ENCODE measurements around the gene RAD51AP1.
A peak's percentile ranks its signal among the peaks of the same experiment; 100 is the strongest.

Gene RAD51AP1

DNA sequence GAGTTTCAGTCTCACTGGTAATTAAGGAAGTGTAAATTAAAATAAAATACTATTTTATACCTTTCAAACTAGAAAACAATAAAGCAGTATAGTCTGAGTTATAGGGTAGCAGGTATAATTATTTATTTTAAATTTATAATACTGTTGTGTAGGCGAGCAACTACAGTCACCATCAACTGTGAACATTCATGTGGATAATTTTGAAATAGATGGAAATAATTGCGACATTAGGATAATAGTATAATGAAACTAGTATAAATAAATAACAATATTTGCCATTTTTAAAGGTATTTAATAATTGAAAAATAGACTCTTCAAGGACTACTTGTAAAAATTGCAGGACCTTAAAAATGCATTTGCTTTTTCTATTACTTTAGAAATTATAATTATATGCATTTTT, 19.5 kb downstream of the RAD51AP1 start:
- peaks cover 0 to 7% (median 0%) of the 10 kb centered on the region in 11 experiments; a peak in 1 of 22 replicates for H4K20me1 ChIP-seq
- H3K4me3 ChIP-seq, result no peak overlapping the region
- H3K27me3 ChIP-seq, result peaks cover 0 to 16% (median 0%) of the 10 kb centered on the region in 11 experiments; a peak in 5 of 22 replicates
- no peak for TF ChIP-seq Cebpa-rat (IDR thresholded peaks at IDR 0.05)
- H3K4me2 ChIP-seq, result no peak overlapping the region
- peaks cover 0 to 19% (median 5%) of the 10 kb centered on the region in 10 experiments; a peak in 12 of 20 replicates for H3K4me1 ChIP-seq
- H3K27ac ChIP-seq, result no peak overlapping the region
- no peak overlapping the region for H3K9ac ChIP-seq
- peaks cover 0 to 89% (median 77%) of the 10 kb centered on the region in 11 experiments; a peak in 18 of 22 replicates for H3K36me3 ChIP-seq
- no peaks in the 10 kb centered on the region for H3K9me3 ChIP-seq (replicated peaks in 1 of 11)

DNA sequence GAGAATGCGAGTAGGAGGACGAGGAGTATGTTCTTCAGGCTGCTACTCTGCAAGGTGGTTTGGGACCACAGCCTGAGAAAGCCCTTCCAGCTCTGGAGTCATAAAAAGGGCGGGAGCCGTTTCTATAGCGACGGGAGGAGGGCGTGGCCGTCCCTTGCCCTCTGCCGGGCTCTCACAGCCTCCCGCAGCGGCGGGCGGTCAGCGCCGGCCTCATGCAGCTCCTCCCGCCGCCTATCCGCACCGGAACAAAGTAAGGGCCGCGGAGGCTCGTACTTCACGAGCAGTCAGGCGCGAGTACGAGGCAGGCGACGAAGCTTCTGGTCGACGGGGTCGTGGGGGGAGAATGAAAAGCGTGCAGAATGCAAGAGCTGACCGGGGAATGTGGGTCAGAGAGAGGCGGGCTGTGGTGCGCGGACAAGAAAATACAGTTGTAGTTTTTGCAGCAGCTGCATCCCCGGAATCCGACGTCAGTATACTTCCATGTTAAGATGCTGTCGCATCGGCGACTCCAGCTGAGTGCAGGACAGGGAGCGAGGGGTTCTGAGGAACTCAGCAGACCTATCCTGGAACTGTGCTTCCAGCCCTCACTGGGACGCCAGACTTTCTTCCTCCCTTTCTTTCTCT, 23.5 kb downstream of the RAD51AP1 start, which contains the start of gene DYRK4:
DYRK4 (plus strand) TSS at position 175 of the 624 bp plus-strand sequence; CDS start at position 213, 38 bp downstream.
- peaks cover 0 to 5% (median 0%) of the 10 kb centered on the region in 11 experiments; a peak in 3 of 22 replicates for H4K20me1 ChIP-seq
- H3K4me3 ChIP-seq, result no peak within 1 kb of the TSS
- H3K27me3 ChIP-seq, result peaks cover 0 to 22% (median 0%) of the 10 kb centered on the region in 11 experiments; a peak in 5 of 22 replicates
- peaks cover 0 to 49% (median 38%) of the 10 kb centered on the region in 11 experiments; a peak in 18 of 22 replicates for H3K36me3 ChIP-seq
- H3K4me2 ChIP-seq, result peak within 1 kb of the TSS in 8 of 11 experiments; percentile 5 to 43 (median 10); a peak in 11 of 22 replicates
- no peak for TF ChIP-seq Cebpa-rat (IDR thresholded peaks at IDR 0.05)
- H3K9ac ChIP-seq, result no peak within 1 kb of the TSS
- peaks cover 31 to 48% (median 35%) of the 10 kb centered on the region in 10 experiments for H3K4me1 ChIP-seq
- H3K27ac ChIP-seq, result no peak within 1 kb of the TSS
- H3K9me3 ChIP-seq (replicated peaks in 1 of 11), result no peaks in the 10 kb centered on the region

DNA sequence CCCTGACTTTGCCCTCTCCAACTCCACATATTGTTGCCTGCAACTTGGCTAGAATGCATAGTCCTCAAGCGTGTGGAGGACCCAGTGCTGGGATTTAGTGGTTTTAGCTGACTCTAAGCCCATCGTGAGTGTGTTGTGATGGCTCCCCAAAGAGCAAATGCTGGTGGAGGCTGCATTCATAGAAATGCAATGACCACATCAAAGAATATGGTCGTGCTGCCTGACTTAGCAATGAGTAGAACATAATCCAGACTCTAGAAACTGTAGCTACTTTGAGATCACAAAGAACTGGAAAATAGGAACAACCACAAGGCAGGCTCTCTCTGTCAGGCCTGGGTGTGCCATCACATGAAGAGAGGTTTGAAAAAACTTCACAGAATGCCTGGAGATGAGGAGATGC, 24.6 kb downstream of the RAD51AP1 start:
- H3K9me3 ChIP-seq (replicated peaks in 1 of 11), result no peaks in the 10 kb centered on the region
- peak overlapping the region in 8 of 11 experiments; percentile 5 to 98 (median 16); a peak in 13 of 22 replicates for H3K4me2 ChIP-seq
- no peak overlapping the region for H3K9ac ChIP-seq
- peaks cover 39 to 57% (median 46%) of the 10 kb centered on the region in 10 experiments for H3K4me1 ChIP-seq
- no peak for TF ChIP-seq Cebpa-rat (IDR thresholded peaks at IDR 0.05)
- H3K4me3 ChIP-seq, result no peak overlapping the region
- H4K20me1 ChIP-seq, result peaks cover 0 to 12% (median 0%) of the 10 kb centered on the region in 11 experiments; a peak in 4 of 22 replicates
- no peak overlapping the region for H3K27ac ChIP-seq
- peaks cover 0 to 22% (median 0%) of the 10 kb centered on the region in 11 experiments; a peak in 5 of 22 replicates for H3K27me3 ChIP-seq
- H3K36me3 ChIP-seq, result peaks cover 0 to 38% (median 26%) of the 10 kb centered on the region in 11 experiments; a peak in 17 of 22 replicates

DNA sequence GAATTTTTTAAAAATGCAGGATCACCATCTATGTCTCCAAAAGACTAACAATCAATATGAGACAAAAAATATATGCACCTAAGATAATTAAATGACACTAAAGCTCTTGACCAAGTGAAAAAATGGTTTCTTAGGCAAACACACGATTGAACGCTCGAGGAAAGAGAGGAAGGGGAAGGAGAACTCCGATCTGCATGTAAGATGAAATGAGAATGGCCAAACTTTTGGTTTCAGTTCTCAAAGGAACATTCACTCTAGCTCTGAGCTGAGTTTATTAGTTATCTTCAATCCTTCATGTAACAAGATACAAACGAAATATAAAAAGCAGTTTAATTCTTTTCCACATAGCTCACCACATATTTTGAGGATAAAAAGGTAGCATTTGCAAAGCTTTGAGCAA, 26.1 kb downstream of the RAD51AP1 start:
- peaks cover 0 to 22% (median 0%) of the 10 kb centered on the region in 11 experiments; a peak in 5 of 22 replicates for H3K27me3 ChIP-seq
- peaks cover 0 to 26% (median 17%) of the 10 kb centered on the region in 11 experiments; a peak in 15 of 22 replicates for H3K36me3 ChIP-seq
- H4K20me1 ChIP-seq, result peaks cover 0 to 12% (median 0%) of the 10 kb centered on the region in 11 experiments; a peak in 4 of 22 replicates
- H3K27ac ChIP-seq, result peak overlapping the region in 3 of 11 experiments; percentile 4 to 28 (median 7); a peak in 2 of 22 replicates
- H3K4me3 ChIP-seq, result peak overlapping the region in 2 of 10 experiments; percentile 2 to 25; a peak in 1 of 20 replicates
- H3K9ac ChIP-seq, result peak overlapping the region in 1 of 11 experiments; percentile 22; a peak in 1 of 22 replicates
- no peaks in the 10 kb centered on the region for H3K9me3 ChIP-seq (replicated peaks in 1 of 11)
- peaks cover 39 to 71% (median 47%) of the 10 kb centered on the region in 10 experiments for H3K4me1 ChIP-seq
- no peak for TF ChIP-seq Cebpa-rat (IDR thresholded peaks at IDR 0.05)
- H3K4me2 ChIP-seq, result peak overlapping the region; percentile 22 to 98 (median 61); a peak in 21 of 22 replicates

DNA sequence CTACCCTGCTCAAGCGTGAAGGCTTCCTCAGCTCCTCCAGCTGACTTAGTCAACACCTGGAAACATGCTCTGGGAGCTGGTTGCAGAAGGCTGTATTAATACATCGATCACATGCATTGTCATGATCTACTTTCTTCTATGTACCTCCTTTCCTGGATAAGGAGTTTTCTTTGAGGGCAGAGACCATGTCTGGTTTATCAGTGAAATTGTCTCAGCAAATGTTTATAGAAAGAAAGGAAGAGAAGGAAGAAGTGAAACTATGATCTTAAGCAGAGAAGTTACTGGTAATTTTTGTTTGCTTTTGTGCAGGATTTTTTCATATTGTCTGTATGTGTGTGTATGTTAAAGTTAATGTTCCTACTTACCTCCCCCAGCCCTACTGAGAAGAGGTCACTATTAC, 27.8 kb downstream of the RAD51AP1 start:
- no peak for TF ChIP-seq Cebpa-rat (IDR thresholded peaks at IDR 0.05)
- H3K27ac ChIP-seq, result peak overlapping the region in 5 of 11 experiments; percentile 8 to 78 (median 69); a peak in 8 of 22 replicates
- H3K27me3 ChIP-seq, result peaks cover 0 to 28% (median 0%) of the 10 kb centered on the region in 11 experiments; a peak in 5 of 22 replicates
- H3K4me1 ChIP-seq, result peaks cover 39 to 71% (median 47%) of the 10 kb centered on the region in 10 experiments
- peak overlapping the region in 2 of 10 experiments; percentile 27 to 29; a peak in 2 of 20 replicates for H3K4me3 ChIP-seq
- peaks cover 0 to 10% (median 2%) of the 10 kb centered on the region in 11 experiments; a peak in 4 of 22 replicates for H3K36me3 ChIP-seq
- peak overlapping the region in 1 of 11 experiments; percentile 53; a peak in 2 of 22 replicates for H3K9ac ChIP-seq
- no peaks in the 10 kb centered on the region for H3K9me3 ChIP-seq (replicated peaks in 1 of 11)
- H3K4me2 ChIP-seq, result peak overlapping the region; percentile 33 to 98 (median 61); a peak in 21 of 22 replicates
- peaks cover 0 to 12% (median 0%) of the 10 kb centered on the region in 11 experiments; a peak in 4 of 22 replicates for H4K20me1 ChIP-seq

DNA sequence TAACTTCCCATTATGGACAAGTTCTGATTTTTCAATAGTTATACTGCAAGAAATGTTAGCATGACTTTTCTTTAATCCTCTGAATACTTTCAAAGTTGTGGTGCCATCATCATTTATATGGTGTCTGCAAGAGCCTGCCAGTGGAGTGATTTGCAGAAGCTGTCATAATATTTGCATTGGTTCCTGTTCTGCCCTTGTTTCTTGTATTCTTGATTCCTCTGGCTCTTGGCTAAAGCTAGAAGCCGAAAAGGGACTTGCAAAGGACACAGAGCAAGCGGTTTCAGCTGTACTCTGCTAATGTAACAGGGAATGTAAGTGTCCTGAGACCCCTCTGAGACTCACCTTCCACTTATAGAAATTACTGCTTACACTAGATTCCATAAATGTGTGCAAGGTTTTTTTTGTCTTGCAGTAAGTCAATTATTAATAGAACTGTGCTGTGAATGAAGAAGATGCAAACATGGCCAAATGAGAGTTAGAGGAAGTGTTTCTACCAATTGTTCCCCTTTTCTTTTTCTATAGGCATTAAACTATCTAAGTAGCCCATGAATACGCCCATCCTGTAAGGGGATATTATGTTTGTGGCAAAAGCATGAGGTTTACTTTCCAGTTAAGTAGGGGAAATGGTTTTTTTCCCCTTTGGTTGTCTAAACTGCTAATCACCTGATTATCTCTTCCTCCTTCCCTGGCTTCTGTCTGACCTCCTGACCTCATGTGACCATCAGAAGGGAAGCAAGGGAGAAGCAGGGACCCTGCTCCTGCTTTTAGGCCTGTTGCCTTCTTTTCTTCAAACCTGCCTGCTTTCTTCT, 28.6 kb downstream of the RAD51AP1 start:
- peaks cover 0 to 12% (median 0%) of the 10 kb centered on the region in 11 experiments; a peak in 4 of 22 replicates for H4K20me1 ChIP-seq
- peak overlapping the region in 3 of 10 experiments; percentile 1 to 38 (median 29); a peak in 2 of 20 replicates for H3K4me3 ChIP-seq
- H3K4me1 ChIP-seq, result peaks cover 39 to 68% (median 46%) of the 10 kb centered on the region in 10 experiments
- peaks cover 0 to 23% (median 0%) of the 10 kb centered on the region in 11 experiments; a peak in 5 of 22 replicates for H3K27me3 ChIP-seq
- H3K4me2 ChIP-seq, result peak overlapping the region; percentile 31 to 98 (median 61); a peak in 17 of 22 replicates
- peaks cover 0 to 2% (median 0%) of the 10 kb centered on the region in 11 experiments; a peak in 2 of 22 replicates for H3K36me3 ChIP-seq
- TF ChIP-seq Cebpa-rat (IDR thresholded peaks at IDR 0.05), result no peak
- peak overlapping the region in 5 of 11 experiments; percentile 23 to 75 (median 53); a peak in 8 of 22 replicates for H3K9ac ChIP-seq
- H3K9me3 ChIP-seq (replicated peaks in 1 of 11), result no peaks in the 10 kb centered on the region
- H3K27ac ChIP-seq, result peak overlapping the region in 7 of 11 experiments; percentile 14 to 85 (median 69); a peak in 12 of 22 replicates

DNA sequence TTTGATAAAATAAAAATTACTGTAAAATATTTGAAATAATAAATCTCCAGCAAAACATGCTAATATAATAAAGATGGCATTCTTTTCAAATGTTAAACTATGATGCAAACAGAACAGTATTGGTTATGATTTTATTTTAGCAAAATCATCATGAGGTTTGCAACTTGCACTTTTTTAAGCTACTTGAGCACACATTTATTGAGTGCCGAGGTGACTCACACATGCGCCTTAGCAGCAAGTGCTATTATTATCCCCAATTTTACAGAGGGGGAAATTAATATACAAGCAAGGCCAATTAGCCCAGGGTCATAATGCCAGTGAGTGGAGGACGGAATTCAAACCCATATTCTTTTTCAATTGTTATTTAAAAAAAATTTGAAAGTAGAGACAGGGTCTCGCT, 30.6 kb downstream of the RAD51AP1 start:
- Histone ChIP-seq H3K4me3 (no peak overlapping the region), H4K20me1 (peaks cover 0 to 12% (median 0%) of the 10 kb centered on the region in 11 experiments; a peak in 4 of 22 replicates), H3K27me3 (peaks cover 0 to 10% (median 0%) of the 10 kb centered on the region in 11 experiments; a peak in 2 of 22 replicates), H3K4me1 (peaks cover 25 to 53% (median 39%) of the 10 kb centered on the region in 10 experiments), H3K9ac (no peak overlapping the region), H3K9me3 (replicated peaks in 1 of 11) (no peaks in the 10 kb centered on the region), H3K4me2 (peak overlapping the region in 3 of 11 experiments; percentile 4 to 98 (median 34); a peak in 5 of 22 replicates), H3K36me3 (no peaks in the 10 kb centered on the region; a peak in 1 of 22 replicates), H3K27ac (no peak overlapping the region)
- no peak for TF ChIP-seq Cebpa-rat (IDR thresholded peaks at IDR 0.05)

DNA sequence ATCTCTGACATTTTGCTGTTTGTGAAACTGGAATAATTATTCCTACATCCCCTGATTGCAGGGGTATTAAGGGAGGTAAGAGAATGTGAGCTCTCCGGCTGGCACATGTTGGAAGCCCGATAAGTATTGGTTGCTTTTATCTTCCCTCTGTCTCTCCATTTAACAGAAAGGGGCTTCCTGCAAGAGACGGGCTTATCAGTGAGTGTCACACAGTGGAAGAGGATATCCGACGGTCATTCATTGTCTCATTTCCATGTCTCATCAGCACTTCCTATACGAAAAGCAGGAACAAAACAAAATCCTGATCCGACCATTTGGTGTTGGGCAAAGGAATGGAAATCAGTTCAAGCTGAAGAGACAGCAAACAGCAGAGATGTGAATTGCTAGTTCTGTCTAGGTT, 34.0 kb downstream of the RAD51AP1 start:
- no peak overlapping the region for H3K9ac ChIP-seq
- H3K27me3 ChIP-seq, result peaks cover 0 to 20% (median 0%) of the 10 kb centered on the region in 11 experiments; a peak in 4 of 22 replicates
- H4K20me1 ChIP-seq, result peaks cover 0 to 7% (median 0%) of the 10 kb centered on the region in 11 experiments; a peak in 2 of 22 replicates
- no peak overlapping the region for H3K4me3 ChIP-seq
- H3K4me2 ChIP-seq, result no peak overlapping the region
- H3K36me3 ChIP-seq, result no peaks in the 10 kb centered on the region; a peak in 1 of 22 replicates
- H3K9me3 ChIP-seq (replicated peaks in 1 of 11), result no peaks in the 10 kb centered on the region
- H3K4me1 ChIP-seq, result peaks cover 4 to 21% (median 7%) of the 10 kb centered on the region in 10 experiments; a peak in 18 of 20 replicates
- H3K27ac ChIP-seq, result no peak overlapping the region
- TF ChIP-seq Cebpa-rat (IDR thresholded peaks at IDR 0.05), result no peak

All from BLaER1 treated with 17β-estradiol and CSF1 and Interleukin-3, amounts not matched to agents 10 nM and 100 nM (cell line).